GM21423 (cell line): ENCODE results near the gene BLVRB.
"Not testable (repeated sequence)": the region's sequence is repeated elsewhere in the genome, so short reads cannot be mapped to it uniquely, and the experiment has no call there.

ENCODE experiments used
- ATAC-seq: cut with Tn5 transposase; IDR thresholded peaks from one replicate; pipeline ENCODE4 v1.9.1; 2021; ENCODE audit warnings: mild to moderate bottlenecking, moderate library complexity; ENCODE audit not compliant: unreplicated experiment

BLVRB gene

GRCh38 chr19:40489882-40490230 is 24.3 kb upstream of the BLVRB start:
- no peak for ATAC-seq

DNA sequence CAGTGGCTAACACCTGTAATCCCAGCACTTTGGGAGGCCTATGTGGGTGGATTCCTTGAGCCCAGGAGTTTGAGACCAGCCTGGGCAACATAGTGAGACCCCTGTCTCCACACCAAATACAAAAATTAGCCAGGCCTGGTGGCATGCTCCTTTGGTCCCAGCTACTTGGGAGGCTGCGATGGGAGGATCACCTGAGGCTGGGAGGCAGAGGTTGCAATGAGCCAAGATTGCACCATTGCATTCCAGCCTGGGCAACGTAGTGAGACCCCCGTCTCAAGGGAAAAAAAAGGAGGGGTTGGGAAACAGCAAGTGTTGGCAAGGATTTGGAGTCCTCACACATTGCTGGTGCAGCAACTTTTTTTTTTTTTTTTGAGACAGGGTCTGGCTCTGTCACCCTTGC is 20.5 kb upstream of the BLVRB start:
- ATAC-seq, result no peak

GRCh38 chr19:40475878-40476644 is 10.5 kb upstream of the BLVRB start:
- ATAC-seq, result not testable (repeated sequence)

- ATAC-seq, result no peak
Observed at GRCh38 chr19:40474737-40475136, 9.2 kb upstream of the BLVRB start.

- ATAC-seq, result no peak
Observed at GRCh38 chr19:40472516-40472915, 7.0 kb upstream of the BLVRB start.

GRCh38 chr19:40471111-40471510 is 5.6 kb upstream of the BLVRB start:
- no peak for ATAC-seq

- ATAC-seq, result no peak
Observed at GRCh38 chr19:40469011-40469410, 3.5 kb upstream of the BLVRB start.

GRCh38 chr19:40466985-40467734 is 1.6 kb upstream of the BLVRB start, which contains the start of gene SPTBN4:
Gene SPTBN4 (plus strand): TSS chr19:40467001. CDS start chr19:40472622, 5,621 bp downstream.
- ATAC-seq, result no peak

GRCh38 chr19:40466219-40466984 is 857 bp upstream of the BLVRB start:
- no peak for ATAC-seq

- no peak for ATAC-seq
Observed at GRCh38 chr19:40465025-40465556, 454 bp downstream of the BLVRB start.

- no peak for ATAC-seq
Observed at GRCh38 chr19:40464059-40465024, 1.2 kb downstream of the BLVRB start.

GRCh38 chr19:40463587-40464037 is 1.9 kb downstream of the BLVRB start:
- not testable (repeated sequence) for ATAC-seq

GRCh38 chr19:40461669-40462221 is 3.8 kb downstream of the BLVRB start:
- no peak for ATAC-seq

DNA sequence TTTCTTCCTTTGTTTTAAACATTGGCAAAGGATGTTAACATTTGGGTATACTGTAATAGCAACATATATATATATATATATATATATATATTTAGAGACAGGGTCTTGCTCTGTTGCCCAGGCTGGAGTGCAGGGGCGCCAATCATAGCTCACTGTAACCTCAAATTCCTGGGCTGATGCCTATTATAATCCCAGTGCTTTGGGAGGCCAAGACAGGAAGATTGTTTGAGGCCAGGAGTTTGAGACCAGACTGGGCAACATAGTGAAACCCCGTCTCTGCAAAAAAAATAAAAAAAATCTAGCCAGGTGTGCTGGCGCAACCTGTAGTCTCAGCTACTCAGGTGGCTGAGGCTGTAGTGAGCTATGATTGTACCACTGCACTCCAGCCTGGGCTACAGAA is 5.4 kb downstream of the BLVRB start:
- ATAC-seq, result no peak

- ATAC-seq, result no peak
Observed at GRCh38 chr19:40458597-40458974, 7.0 kb downstream of the BLVRB start.

- ATAC-seq, result no peak
Observed at GRCh38 chr19:40457953-40458596, 7.5 kb downstream of the BLVRB start.

DNA sequence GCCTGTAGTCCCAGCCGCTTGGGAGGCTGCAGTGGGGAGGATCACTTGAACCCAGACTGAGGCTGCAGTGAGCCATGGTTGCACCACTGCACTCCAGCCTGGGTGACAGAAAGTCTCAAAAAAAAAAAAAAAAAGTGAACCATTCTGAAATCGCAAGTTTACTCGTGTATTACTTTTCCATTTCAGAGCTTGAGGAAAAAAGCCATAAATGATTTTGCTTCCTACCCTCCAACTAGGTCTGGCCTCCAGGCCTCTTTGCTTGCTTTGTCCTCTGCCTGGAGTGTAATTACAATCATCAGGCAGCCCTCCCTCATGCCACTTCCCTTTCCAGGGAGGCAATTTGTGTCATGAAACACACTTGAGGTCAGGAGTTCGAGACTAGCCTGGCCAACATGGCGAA is 8.5 kb downstream of the BLVRB start:
- no peak for ATAC-seq

DNA sequence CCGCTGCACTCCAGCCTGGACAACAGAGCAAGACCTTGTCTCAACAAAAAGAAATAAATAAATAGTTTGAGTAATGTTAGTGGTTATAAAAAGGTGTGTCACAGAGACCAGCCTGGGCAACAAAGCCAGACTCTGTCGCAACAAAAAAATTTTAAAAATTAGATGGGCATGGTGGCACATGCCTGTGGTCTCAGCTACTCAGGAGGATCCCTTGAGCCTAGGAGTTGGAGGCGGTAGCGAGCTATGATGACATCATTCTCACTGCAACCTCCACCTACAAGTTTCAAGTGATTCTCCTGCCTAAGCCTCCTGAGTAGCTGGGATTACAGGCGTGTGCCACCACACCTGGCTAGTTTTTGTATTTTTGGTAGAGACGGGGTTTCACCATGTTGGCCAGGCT is 11.6 kb downstream of the BLVRB start:
- ATAC-seq, result not testable (repeated sequence)

- no peak for ATAC-seq
Observed at GRCh38 chr19:40453151-40453735, 12.3 kb downstream of the BLVRB start.
